K562 (cell line): ENCODE data around the gene RAD21L1. TPM values are rescaled to one million over a fixed set of nuclear protein-coding genes. Genes with fewer than 3 reads are reported as not detected.

Experiments
- ATAC-seq: fragments of 200-7000 bp; cut with Tn5 transposase; 3 replicates; pipeline ENCODE4 v1.9.1; 2020; ENCODE audit warnings: moderate library complexity
- BruUV-seq: library from RNA; stranded (reverse); fragments of 400-500 nt; replicated peaks from 2 replicates; lab custom pipeline; 2021; lab: Mats Ljungman, UMichigan
- CTCF ChIA-PET: fragments of 300-600 bp; formaldehyde crosslinking; extraction: SDS; loops from one replicate; lab custom pipeline; 2021; ENCODE audit warnings: low intra/inter-chr PET ratio; lab: Yijun Ruan, JAX
- POLR2A ChIA-PET: fragments of 300-600, 350-650 bp; sonication (Branson Sonifier 250); formaldehyde crosslinking; extraction: SDS; loops from one replicate; lab custom pipeline; 2021; ENCODE audit warnings: antibody characterized with exemption, inconsistent platforms; lab: Yijun Ruan, JAX
- DNase-seq, 4 experiments: peaks; one replicate each; pipeline versions ENCODE4 v3.0.0 to v3.0.0-alpha.2; 2011 to 2018; ENCODE audit warnings: low spot score in 3 of 4, mixed read lengths in 3 of 4; ENCODE audit errors: extremely low read depth in 1 of 4
- FAIRE-seq: peaks from 2 replicates; lab custom pipeline; 2011; peaks lifted over from hg19 to GRCh38; lab: Jason Lieb, UNC
- H2AFZ ChIP-seq: 2 replicates; pipeline ENCODE4 v1.6.0; 2011; ENCODE audit warnings: low read depth, low read length, control low read depth, inconsistent platforms
- H3K27ac ChIP-seq: fragments of 200-600 bp; 3 replicates; pipeline ENCODE4 v1.8.0; 2011; ENCODE audit warnings: low read depth, mild to moderate bottlenecking, control low read depth, inconsistent platforms, low read length, moderate library complexity, mixed read lengths; ENCODE audit errors: extremely low read depth
- H3K27me3 ChIP-seq, 2 experiments: fragments of 300-600 bp in 1 of 2; 2 replicates in 1 of 2; 3 replicates in 1 of 2; pipeline versions ENCODE4 v1.6.0 to v1.8.0; 2011; ENCODE audit warnings: inconsistent platforms in 2 of 2, low read length in 2 of 2, mild to moderate bottlenecking in 1 of 2, mixed read lengths in 1 of 2, moderate library complexity in 1 of 2; ENCODE audit not compliant: control insufficient read depth in 2 of 2, insufficient read depth in 2 of 2
- H3K36me3 ChIP-seq: fragments of 300-600 bp; 3 replicates; pipeline ENCODE4 v1.8.0; 2011; ENCODE audit warnings: mild to moderate bottlenecking, low read length, inconsistent platforms; ENCODE audit not compliant: control insufficient read depth, insufficient read depth
- H3K4me1 ChIP-seq, 2 experiments: fragments of 200-600 bp in 1 of 2; replicated peaks in 1 of 2; 2 replicates in 1 of 2; 3 replicates in 1 of 2; pipeline versions ENCODE4 v1.5.1 to v1.8.0; 2011; ENCODE audit warnings: inconsistent platforms in 2 of 2, low read length in 2 of 2, mild to moderate bottlenecking in 1 of 2, mixed read lengths in 1 of 2, moderate library complexity in 1 of 2; ENCODE audit not compliant: control insufficient read depth in 2 of 2, insufficient read depth in 2 of 2
- H3K4me2 ChIP-seq: 2 replicates; pipeline ENCODE4 v1.6.1; 2011; ENCODE audit warnings: low read length, control low read depth, inconsistent platforms, mixed read lengths; ENCODE audit not compliant: insufficient read depth
- H3K4me3 ChIP-seq: fragments of 200-600 bp; sonication (generic), shearing (Covaris generic); 2 replicates; pipeline ENCODE4 v1.5.1; 2016; ENCODE audit warnings: control low read depth, inconsistent platforms
- H3K79me2 ChIP-seq: fragments of 200-600 bp; 3 replicates; pipeline ENCODE4 v1.8.0; 2011; ENCODE audit warnings: low read length, inconsistent platforms; ENCODE audit not compliant: control insufficient read depth, insufficient read depth
- H3K9ac ChIP-seq, 2 experiments: 2 replicates each; pipeline versions ENCODE4 v1.6.0 to v1.6.1; 2011; ENCODE audit warnings: low read depth in 2 of 2, low read length in 2 of 2, control low read depth in 1 of 2, inconsistent platforms in 1 of 2, mild to moderate bottlenecking in 1 of 2, mixed read lengths in 1 of 2; ENCODE audit not compliant: insufficient read depth in 1 of 2
- H3K9me1 ChIP-seq: one replicate; pipeline ENCODE4 v1.6.0; 2011; ENCODE audit warnings: inconsistent platforms, mild to moderate bottlenecking, low read length, moderate library complexity; ENCODE audit not compliant: control insufficient read depth, insufficient read depth
- H3K9me3 ChIP-seq: replicated peaks from 2 replicates; pipeline ENCODE4 v1.5.1; 2011; ENCODE audit warnings: low read depth, low read length, inconsistent platforms; ENCODE audit not compliant: control insufficient read depth, insufficient read depth
- H4K20me1 ChIP-seq: replicated peaks from 2 replicates; pipeline ENCODE4 v1.6.1; 2011; ENCODE audit warnings: low read length, inconsistent platforms, mixed read lengths; ENCODE audit not compliant: control insufficient read depth, insufficient read depth
- ADNP ChIP-seq: fragments of 200-800 bp; sonication (Bioruptor generic); IDR thresholded peaks from 2 replicates; pipeline ENCODE4 v1.6.1; 2016; ENCODE audit warnings: missing genetic modification characterization, missing compliant biosample characterization
- ASH1L ChIP-seq: fragments of 450-650 bp; IDR thresholded peaks from 2 replicates; pipeline ENCODE4 v1.6.1; 2018; ENCODE audit warnings: borderline replicate concordance, mild to moderate bottlenecking, low read depth; ENCODE audit not compliant: partially characterized antibody
- BACH1 ChIP-seq: fragments of 200-800 bp; sonication (Bioruptor generic); IDR thresholded peaks from 2 replicates; pipeline ENCODE4 v1.6.1; 2016; ENCODE audit warnings: missing genetic modification characterization, missing compliant biosample characterization
- CBX3 ChIP-seq, 2 experiments: IDR thresholded peaks; 1 replicate in 1 of 2; 2 replicates in 1 of 2; pipeline ENCODE4 v1.6.1; 2012; ENCODE audit warnings: inconsistent platforms in 2 of 2, low read length in 2 of 2, borderline replicate concordance in 1 of 2, control low read depth in 1 of 2
- CHD1 ChIP-seq: fragments of 200-600 bp; sonication (generic); IDR thresholded peaks from one replicate; pipeline ENCODE4 v1.6.1; 2012; ENCODE audit warnings: mild to moderate bottlenecking, moderate library complexity, low read length, inconsistent platforms
- FOXA3 ChIP-seq, 2 experiments: fragments of 450-650 bp in 1 of 2; sonication (generic) in 1 of 2; formaldehyde crosslinking; IDR thresholded peaks in 1 of 2; conservative IDR thresholded peaks in 1 of 2; 2 replicates each; pipeline versions ENCODE4 v1.4.0 to v1.8.0; 2020 to 2022; ENCODE audit warnings: mild to moderate bottlenecking in 2 of 2, missing genetic modification reagents in 1 of 2
- HDAC3 ChIP-seq: fragments of 450-650 bp; IDR thresholded peaks from 2 replicates; pipeline ENCODE4 v1.6.1; 2018; ENCODE audit warnings: borderline replicate concordance, mild to moderate bottlenecking, moderate library complexity; ENCODE audit not compliant: partially characterized antibody
- L3MBTL2 ChIP-seq: fragments of 450-650 bp; IDR thresholded peaks from 2 replicates; pipeline ENCODE4 v1.6.1; 2016; ENCODE audit warnings: mild to moderate bottlenecking, moderate library complexity
- MEIS2 ChIP-seq: fragments of 450-650 bp; IDR thresholded peaks from 2 replicates; pipeline ENCODE4 v1.6.1; 2014; ENCODE audit warnings: mild to moderate bottlenecking; ENCODE audit not compliant: partially characterized antibody
- NR2F6 ChIP-seq: fragments of 450-650 bp; formaldehyde crosslinking; IDR thresholded peaks from 2 replicates; pipeline ENCODE4 v1.4.0; 2020; ENCODE audit warnings: mild to moderate bottlenecking
- TBP ChIP-seq: optimal IDR thresholded peaks from 2 replicates; pipeline ENCODE3; 2011; ENCODE audit warnings: low read depth, low read length, improper control_type of control experiment
- ZBED1 ChIP-seq: IDR thresholded peaks from 2 replicates; pipeline ENCODE4 v1.6.1; 2014
- ZBTB7A ChIP-seq: IDR thresholded peaks from 2 replicates; pipeline ENCODE4 v1.6.1; 2011; ENCODE audit warnings: low read depth, mild to moderate bottlenecking, low read length, moderate library complexity, borderline replicate concordance; ENCODE audit not compliant: control insufficient read depth
- ZKSCAN8 ChIP-seq: fragments of 200-800 bp; sonication (Bioruptor generic); IDR thresholded peaks from 2 replicates; pipeline ENCODE4 v1.6.1; 2016; ENCODE audit warnings: missing genetic modification characterization, missing compliant biosample characterization
- ZNF583 ChIP-seq: fragments of 250-450 bp; sonication (Bioruptor Pico); IDR thresholded peaks from 2 replicates; pipeline ENCODE4 v1.4.0; 2020
- ZNF644 ChIP-seq: fragments of 200-800 bp; sonication (Bioruptor generic); IDR thresholded peaks from 2 replicates; pipeline ENCODE4 v1.6.1; 2016; ENCODE audit warnings: low read depth, missing genetic modification characterization, missing compliant biosample characterization
- ZNF668 ChIP-seq: fragments of 250-450 bp; sonication (Bioruptor Pico); IDR thresholded peaks from 2 replicates; pipeline ENCODE4 v1.8.0; 2022; ENCODE audit warnings: mild to moderate bottlenecking, inconsistent platforms
- WGBS: fragments of 100-300 bp; shearing (Covaris generic); methylation state at CpG from one replicate; pipeline ENCODE4 v1.1.6; 2016; ENCODE audit warnings: low coverage, mixed read lengths; ENCODE audit not compliant: insufficient coverage; ENCODE audit errors: missing lambda C conversion rate; 5-methylcytosine and 5-hydroxymethylcytosine counted together
- in situ Hi-C: fragments of 300-500 bp; cut with MboI; formaldehyde crosslinking; loops from 4 replicates; pipeline ENCODE4 v1.15.0; 2018; ENCODE audit warnings: inconsistent platforms, mixed read lengths
- intact Hi-C: fragments of 100-400 bp; cut with micrococcal nuclease; formaldehyde crosslinking; loops from 2 replicates; pipeline ENCODE4 v1.14.2; 2022
- polyA plus RNA-seq, 8 experiments: library from polyadenylated mRNA; depleted of rRNA in 4 of 8; stranded (reverse) in 5 of 8; unstranded in 3 of 8; fragments of >200 nt; fragmentation: Nextera tagmentation in 2 of 8; fragmentation: Illumina TruSeq in 1 of 8; extraction: Ambion mirVana in 2 of 8; extraction: Trizol in 1 of 8; gene quantifications; 2 replicates each; pipeline versions ENCODE4 v1.2.1 to v1.2.3, GENCODE V29; 2011 to 2014; ENCODE audit warnings: inconsistent platforms in 1 of 8, missing spikeins in 1 of 8
- total RNA-seq, 7 experiments: library from RNA; depleted of rRNA in 6 of 7; stranded (reverse); fragments of >200 nt in 6 of 7; fragmentation: Illumina TruSeq in 2 of 7; extraction: Trizol in 2 of 7; gene quantifications; 2 replicates each; pipeline versions ENCODE4 v1.2.1 to v1.2.3, GENCODE V29; 2011 to 2021; ENCODE audit warnings: low replicate concordance in 1 of 7
- TF ChIP-seq, protein P1 (sequence below): sonication (generic); formaldehyde crosslinking; IDR thresholded peaks from 2 replicates; pipeline ENCODE4 v1.5.0; 2020; ENCODE audit warnings: missing genetic modification reagents
- TF ChIP-seq, protein P2 (sequence below): conservative IDR thresholded peaks from 2 replicates; pipeline ENCODE4 v1.6.1; 2011; ENCODE audit warnings: low read depth, mild to moderate bottlenecking, low read length; ENCODE audit not compliant: control insufficient read depth
- TF ChIP-seq, protein P3 (sequence below): fragments of 450-650 bp; formaldehyde crosslinking; IDR thresholded peaks from 2 replicates; pipeline ENCODE4 v1.4.0; 2020; ENCODE audit warnings: mild to moderate bottlenecking, mixed read lengths

The RAD21L1 gene
- total and polyA plus RNA-seq, 9 of the 15 experiments (the other 6 are each of a cell fraction or from before 2014, with no cell fraction given) = 0.17 to 1.7 (median 0.45) TPM; not detected in 1

DNA sequence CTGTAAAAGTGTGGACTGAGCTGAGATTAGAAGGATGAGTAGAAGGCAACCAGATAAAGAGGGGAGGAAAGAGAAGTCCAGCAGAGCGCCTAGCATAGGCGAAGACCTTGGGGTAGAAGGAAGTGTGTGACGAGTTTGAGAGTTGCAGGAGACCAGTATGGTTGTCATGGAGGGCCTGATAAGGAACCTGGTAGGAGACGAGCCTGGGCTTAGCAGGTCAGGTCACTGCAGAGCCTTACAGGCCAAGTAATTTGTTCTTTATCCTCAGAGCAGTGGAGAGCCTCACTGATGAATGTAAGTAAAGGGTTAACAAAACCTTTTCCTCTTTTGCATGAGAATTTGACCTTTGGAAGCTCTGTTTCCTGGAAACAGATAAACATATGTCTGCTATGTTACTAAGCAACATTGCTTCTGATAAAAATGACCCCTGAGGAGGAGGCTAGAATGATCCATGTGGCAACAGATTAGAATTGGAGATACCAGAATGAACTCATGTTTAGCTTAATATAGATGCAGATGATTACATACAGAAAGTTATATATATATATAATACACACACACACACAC is 38.2 kb upstream of the RAD21L1 start:
- peak overlapping the region; percentile 66 for H2AFZ ChIP-seq
- peak overlapping the region in 1 of 2 experiments; percentile 60; a peak in 3 of 4 replicates for H3K9ac ChIP-seq
- H3K9me3 ChIP-seq = no peaks in the 10 kb centered on the region
- FAIRE-seq (peak; percentile 94), ATAC-seq (peak; percentile 85), DNase-seq (peak; percentile 57 to 90 (median 72))
- no peak overlapping the region for H3K4me3 ChIP-seq
- no TSS peak for BruUV-seq
- peaks cover 4% of the 10 kb centered on the region for H3K9me1 ChIP-seq
- in situ Hi-C loops = no loop called here
- intact Hi-C loops = loop anchor here (10.0 kb wide), 1 partner anchor 373 kb away; no protein-coding TSS in a partner anchor
- ChIA-PET POLR2A (interaction anchor here (0.6 to 1.1 kb wide), 4 partner anchors 9 to 68 kb away, joined by 3 to 5 read pairs (median 4); partner anchors contain the start of gene C20orf202), CTCF (interaction anchor here (1.1 kb wide), 1 partner anchor 14 kb away, joined by 3 read pairs; no protein-coding TSS in a partner anchor)
- peak overlapping the region; percentile 96 for H3K27ac ChIP-seq
- H3K4me2 ChIP-seq = peak overlapping the region; percentile 63
- 0% methylated on average over 3 of the region's 4 CpGs for WGBS
- peaks cover 60 to 68% of the 10 kb centered on the region in 2 experiments for H3K4me1 ChIP-seq
- no peaks in the 10 kb centered on the region for H4K20me1 ChIP-seq
- H3K36me3 ChIP-seq = no peaks in the 10 kb centered on the region
- H3K27me3 ChIP-seq = no peaks in the 10 kb centered on the region
- peaks cover 24% of the 10 kb centered on the region for H3K79me2 ChIP-seq
- TF ChIP-seq, protein P1, sequence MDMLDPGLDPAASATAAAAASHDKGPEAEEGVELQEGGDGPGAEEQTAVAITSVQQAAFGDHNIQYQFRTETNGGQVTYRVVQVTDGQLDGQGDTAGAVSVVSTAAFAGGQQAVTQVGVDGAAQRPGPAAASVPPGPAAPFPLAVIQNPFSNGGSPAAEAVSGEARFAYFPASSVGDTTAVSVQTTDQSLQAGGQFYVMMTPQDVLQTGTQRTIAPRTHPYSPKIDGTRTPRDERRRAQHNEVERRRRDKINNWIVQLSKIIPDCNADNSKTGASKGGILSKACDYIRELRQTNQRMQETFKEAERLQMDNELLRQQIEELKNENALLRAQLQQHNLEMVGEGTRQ (CRISPR knock-in tag) = no peak
- no peak for TF ChIP-seq NR2F6 (CRISPR knock-in tag)
- TF ChIP-seq ZKSCAN8 = no peak; the same call in 1 of the 2 replicates
- TF ChIP-seq MEIS2 = peak; percentile 29
- TF ChIP-seq, protein P2, sequence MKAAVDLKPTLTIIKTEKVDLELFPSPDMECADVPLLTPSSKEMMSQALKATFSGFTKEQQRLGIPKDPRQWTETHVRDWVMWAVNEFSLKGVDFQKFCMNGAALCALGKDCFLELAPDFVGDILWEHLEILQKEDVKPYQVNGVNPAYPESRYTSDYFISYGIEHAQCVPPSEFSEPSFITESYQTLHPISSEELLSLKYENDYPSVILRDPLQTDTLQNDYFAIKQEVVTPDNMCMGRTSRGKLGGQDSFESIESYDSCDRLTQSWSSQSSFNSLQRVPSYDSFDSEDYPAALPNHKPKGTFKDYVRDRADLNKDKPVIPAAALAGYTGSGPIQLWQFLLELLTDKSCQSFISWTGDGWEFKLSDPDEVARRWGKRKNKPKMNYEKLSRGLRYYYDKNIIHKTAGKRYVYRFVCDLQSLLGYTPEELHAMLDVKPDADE = no peak
- TF ChIP-seq L3MBTL2 = no peak
- TF ChIP-seq FOXA3 (CRISPR knock-in tag; conservative IDR thresholded peaks at IDR 0.05 in 1 of 2, IDR thresholded peaks at IDR 0.05 in 1 of 2) = no peak
- TF ChIP-seq TBP = no peak
- peak; percentile 61 for TF ChIP-seq HDAC3
- no peak for TF ChIP-seq ZBED1
- no peak for TF ChIP-seq CHD1
- peak in 1 of 2 experiments; percentile 88; a peak in 1 of 3 replicates for TF ChIP-seq CBX3 (IDR thresholded peaks at IDR 0.05; ENCODE audit: borderline replicate concordance in 1 of 2, low read length in 2 of 2)
- TF ChIP-seq, protein P3, sequence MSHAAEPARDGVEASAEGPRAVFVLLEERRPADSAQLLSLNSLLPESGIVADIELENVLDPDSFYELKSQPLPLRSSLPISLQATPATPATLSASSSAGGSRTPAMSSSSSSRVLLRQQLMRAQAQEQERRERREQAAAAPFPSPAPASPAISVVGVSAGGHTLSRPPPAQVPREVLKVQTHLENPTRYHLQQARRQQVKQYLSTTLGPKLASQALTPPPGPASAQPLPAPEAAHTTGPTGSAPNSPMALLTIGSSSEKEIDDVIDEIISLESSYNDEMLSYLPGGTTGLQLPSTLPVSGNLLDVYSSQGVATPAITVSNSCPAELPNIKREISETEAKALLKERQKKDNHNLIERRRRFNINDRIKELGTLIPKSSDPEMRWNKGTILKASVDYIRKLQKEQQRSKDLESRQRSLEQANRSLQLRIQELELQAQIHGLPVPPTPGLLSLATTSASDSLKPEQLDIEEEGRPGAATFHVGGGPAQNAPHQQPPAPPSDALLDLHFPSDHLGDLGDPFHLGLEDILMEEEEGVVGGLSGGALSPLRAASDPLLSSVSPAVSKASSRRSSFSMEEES = no peak
- no peak for TF ChIP-seq ZBTB7A
- no peak for TF ChIP-seq BACH1 (tag)
- TF ChIP-seq ZNF668 (CRISPR knock-in tag) = no peak
- TF ChIP-seq ZNF644 (tag) = no peak
- no peak for TF ChIP-seq ADNP (tag)
- no peak for TF ChIP-seq ASH1L
- no peak for TF ChIP-seq ZNF583
